ENCODE data around the gene IAH1.

GRCh38 chr2:9430316-9431293 lies 43.7 kb upstream of the IAH1 start:
- TF ChIP-seq YY1 (IDR thresholded peaks at IDR 0.05; ENCODE audit: borderline replicate concordance in 1 of 3, control insufficient read depth in 1 of 3, extremely low read depth in 1 of 3, insufficient read depth in 3 of 3, insufficient read length in 1 of 3, insufficient replicate concordance in 2 of 3, low read depth in 1 of 3, low read length in 2 of 3) (no peak), E2F6 (IDR thresholded peaks at IDR 0.05; ENCODE audit: borderline replicate concordance in 1 of 2, extremely low read depth in 1 of 2, insufficient read depth in 1 of 2, insufficient read length in 1 of 2, low read depth in 1 of 2, low read length in 1 of 2, poor library complexity in 1 of 2, severe bottlenecking in 1 of 2) (no peak)

Data from K562 (cell line).